NB4 (cell line): ENCODE measurements around the gene ALDH4A1.

ENCODE experiments used
- DNase-seq: peaks from one replicate; pipeline ENCODE4 v3.0.0; 2010; ENCODE audit warnings: low read depth
- H3K4me3 ChIP-seq: one replicate; pipeline ENCODE4 v1.5.1; 2011; ENCODE audit warnings: mild to moderate bottlenecking, low read depth, low read length, moderate library complexity
- MYC ChIP-seq: IDR thresholded peaks from 2 replicates; pipeline ENCODE4 v1.6.1; 2011; ENCODE audit warnings: low read depth, low read length
- POLR2A ChIP-seq: IDR thresholded peaks from 2 replicates; pipeline ENCODE4 v1.6.1; 2011; ENCODE audit warnings: mild to moderate bottlenecking; ENCODE audit not compliant: insufficient read length; ENCODE audit errors: extremely low read depth
- TF ChIP-seq, protein P1 (sequence below): IDR thresholded peaks from one replicate; pipeline ENCODE4 v1.5.1; 2012; ENCODE audit warnings: low read depth, low read length
- TF ChIP-seq, protein P2 (sequence below): IDR thresholded peaks from 2 replicates; pipeline ENCODE4 v1.6.1; 2011; ENCODE audit warnings: low read depth, low read length

Gene ALDH4A1

DNA sequence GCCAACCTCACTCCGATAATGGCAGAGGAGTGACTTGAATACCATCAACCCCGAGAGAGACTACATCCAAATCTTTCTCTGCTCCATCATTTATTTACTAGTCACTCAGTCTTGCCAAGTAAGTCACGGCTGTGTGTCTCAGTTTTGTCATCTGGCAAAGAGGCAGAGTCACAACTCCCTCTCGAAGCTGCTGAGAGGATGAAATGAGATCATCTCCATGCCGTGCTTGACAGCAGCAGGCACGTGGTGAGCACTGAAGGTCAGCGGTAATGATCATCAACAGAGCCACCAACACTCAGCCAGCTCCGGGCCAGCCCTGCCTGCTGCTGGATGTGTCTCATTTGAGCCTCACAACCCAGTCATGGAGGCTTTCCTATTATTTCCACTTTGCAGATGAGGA, 19.9 kb downstream of the ALDH4A1 start:
- TF ChIP-seq, protein P1, sequence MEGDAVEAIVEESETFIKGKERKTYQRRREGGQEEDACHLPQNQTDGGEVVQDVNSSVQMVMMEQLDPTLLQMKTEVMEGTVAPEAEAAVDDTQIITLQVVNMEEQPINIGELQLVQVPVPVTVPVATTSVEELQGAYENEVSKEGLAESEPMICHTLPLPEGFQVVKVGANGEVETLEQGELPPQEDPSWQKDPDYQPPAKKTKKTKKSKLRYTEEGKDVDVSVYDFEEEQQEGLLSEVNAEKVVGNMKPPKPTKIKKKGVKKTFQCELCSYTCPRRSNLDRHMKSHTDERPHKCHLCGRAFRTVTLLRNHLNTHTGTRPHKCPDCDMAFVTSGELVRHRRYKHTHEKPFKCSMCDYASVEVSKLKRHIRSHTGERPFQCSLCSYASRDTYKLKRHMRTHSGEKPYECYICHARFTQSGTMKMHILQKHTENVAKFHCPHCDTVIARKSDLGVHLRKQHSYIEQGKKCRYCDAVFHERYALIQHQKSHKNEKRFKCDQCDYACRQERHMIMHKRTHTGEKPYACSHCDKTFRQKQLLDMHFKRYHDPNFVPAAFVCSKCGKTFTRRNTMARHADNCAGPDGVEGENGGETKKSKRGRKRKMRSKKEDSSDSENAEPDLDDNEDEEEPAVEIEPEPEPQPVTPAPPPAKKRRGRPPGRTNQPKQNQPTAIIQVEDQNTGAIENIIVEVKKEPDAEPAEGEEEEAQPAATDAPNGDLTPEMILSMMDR: no peak
- H3K4me3 ChIP-seq: no peak overlapping the region
- no peak for DNase-seq

DNA sequence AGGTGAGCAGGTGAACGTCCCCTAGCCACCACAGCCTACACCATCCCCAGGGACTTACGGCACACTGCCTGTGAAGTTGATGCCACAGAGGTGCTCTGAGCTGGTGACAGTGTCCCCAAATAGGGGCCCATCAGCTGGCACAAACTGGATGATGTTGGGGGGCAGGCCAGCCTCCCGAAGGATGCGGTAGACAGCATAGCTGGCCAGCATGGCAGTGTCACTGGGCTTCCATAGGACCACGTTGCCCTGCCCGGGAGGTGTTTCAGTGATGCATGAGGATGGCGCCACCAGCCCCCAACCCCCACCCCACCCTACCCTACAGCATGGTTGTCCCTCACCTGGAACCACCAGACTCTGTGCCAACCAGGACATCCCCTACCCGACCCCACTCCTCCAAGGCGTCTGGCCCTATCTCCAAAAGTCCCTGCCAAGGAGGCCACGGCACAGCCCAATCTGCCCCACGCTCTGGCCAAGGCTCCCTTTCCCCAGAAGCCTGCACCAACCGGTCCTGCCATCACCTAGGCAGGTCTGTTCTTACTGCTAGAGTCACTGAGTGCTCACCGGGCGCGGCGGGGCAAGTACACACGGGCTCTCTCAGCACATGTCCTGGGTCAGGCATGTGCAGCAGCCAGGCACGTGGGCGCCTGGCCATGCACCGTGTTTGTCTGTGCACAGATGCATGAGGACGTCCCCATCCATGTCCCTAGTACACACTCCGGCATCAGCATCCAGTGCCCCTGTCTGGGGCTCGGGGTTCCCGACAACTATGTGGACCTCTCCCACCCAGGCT, 20.5 kb downstream of the ALDH4A1 start:
- TF ChIP-seq POLR2A (no peak), MYC (no peak)
- TF ChIP-seq, protein P2, sequence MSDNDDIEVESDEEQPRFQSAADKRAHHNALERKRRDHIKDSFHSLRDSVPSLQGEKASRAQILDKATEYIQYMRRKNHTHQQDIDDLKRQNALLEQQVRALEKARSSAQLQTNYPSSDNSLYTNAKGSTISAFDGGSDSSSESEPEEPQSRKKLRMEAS: no peak
- TF ChIP-seq, protein P1: no peak

DNA sequence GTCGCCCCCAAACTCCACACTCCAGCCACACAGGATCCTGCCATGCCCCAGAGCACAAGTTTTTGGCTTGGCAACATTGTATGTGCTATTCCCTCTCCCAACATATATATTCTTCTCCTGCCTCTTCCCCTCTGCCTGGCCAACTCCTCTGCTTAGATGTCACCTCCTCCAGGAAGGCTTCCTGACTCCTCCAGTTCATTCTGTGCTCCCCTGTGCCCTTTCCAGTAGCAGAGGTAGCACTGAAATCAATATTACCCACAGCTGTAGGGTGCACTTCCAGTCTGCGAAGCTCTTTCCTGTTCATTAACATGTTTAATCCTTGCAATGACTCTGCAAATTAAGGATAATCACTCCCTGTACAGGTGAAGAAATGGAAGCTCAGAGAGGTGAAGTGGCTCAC, 21.2 kb downstream of the ALDH4A1 start:
- no peak for DNase-seq
- H3K4me3 ChIP-seq: no peak overlapping the region
- no peak for TF ChIP-seq POLR2A
- no peak for TF ChIP-seq MYC
- TF ChIP-seq, protein P2: no peak

More for the DNA sequence above, 20.5 kb downstream of the ALDH4A1 start:
- H3K4me3 ChIP-seq: no peak overlapping the region
- no peak for DNase-seq

DNA sequence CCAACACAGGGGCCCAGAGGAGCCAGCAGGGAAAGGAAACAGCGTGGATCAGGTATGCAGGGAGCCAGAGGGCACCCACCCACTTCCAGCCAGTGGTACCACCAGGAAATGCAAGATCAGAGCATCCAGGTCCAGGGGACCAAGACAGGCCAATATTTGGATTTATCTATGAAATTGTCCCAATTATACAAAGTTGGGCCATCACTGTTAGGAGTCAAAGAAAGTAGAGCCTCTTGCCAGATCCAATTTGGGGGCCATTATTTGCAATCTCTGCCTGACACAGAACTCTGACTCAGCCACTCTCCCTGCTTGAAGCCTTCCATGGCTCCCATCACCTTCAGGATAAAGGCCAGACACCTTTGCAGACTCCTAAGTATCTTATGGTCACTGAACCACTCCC, 21.8 kb downstream of the ALDH4A1 start:
- no peak overlapping the region for H3K4me3 ChIP-seq
- TF ChIP-seq, protein P1: no peak
- TF ChIP-seq, protein P2: no peak
- TF ChIP-seq POLR2A (no peak), MYC (no peak)
- no peak for DNase-seq

DNA sequence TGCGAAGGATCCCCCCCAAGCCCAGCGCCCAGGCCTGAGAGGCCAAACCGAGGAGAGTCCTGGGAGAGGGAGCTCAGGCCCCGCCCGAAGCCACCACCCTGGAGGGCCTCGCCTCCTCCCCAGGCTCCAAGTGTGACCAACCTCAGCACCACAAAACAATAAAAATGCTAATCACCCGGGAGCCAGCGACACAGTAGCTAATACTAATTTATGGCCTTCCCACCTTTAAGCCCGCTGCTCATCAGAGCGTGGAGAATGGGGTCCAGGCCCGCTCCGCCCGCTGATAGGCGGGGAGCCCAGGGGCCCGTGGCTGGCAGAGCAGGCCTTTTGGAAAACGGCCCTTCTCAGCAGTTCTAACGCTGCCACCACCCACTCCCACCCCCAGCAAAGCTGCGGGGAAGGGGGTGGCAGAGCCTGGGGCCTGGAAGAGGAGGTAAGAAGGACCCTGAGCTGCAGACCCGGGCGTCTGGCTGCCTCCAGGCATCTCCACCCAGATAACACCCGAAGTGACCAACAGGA, 22.5 kb downstream of the ALDH4A1 start:
- TF ChIP-seq, protein P2: no peak
- no peak for TF ChIP-seq MYC
- no peak for TF ChIP-seq POLR2A
- TF ChIP-seq, protein P1: no peak
- no peak overlapping the region for H3K4me3 ChIP-seq
- no peak for DNase-seq

DNA sequence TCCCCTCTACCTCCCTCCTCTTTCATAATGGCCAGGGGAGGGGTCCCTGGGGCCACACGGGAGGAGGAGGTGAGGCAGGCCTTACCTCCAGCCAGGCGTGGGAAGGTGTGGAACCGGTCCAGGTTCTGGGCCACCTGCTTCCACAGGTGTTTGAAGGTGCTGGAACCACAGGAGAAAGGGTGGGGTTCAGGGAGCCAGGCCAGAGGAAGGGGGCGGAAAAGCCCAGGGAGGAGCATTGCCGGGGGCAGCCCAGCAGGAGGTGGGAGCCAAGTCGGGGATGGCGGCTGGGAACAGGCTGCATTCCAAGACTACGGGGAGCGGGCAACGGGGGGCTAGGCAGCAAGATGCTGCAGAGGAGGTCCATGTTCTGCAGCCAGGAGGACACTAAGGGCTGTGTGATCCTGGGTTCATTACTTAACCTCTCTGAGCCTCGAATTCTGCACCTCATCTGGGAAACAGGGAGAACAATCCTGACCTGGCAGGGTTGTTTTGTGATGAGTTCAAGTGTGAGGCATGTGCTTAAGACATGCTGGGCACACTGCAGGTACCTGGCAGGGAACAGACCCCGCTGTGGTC, 23.1 kb downstream of the ALDH4A1 start:
- H3K4me3 ChIP-seq: no peak overlapping the region
- DNase-seq: no peak
- TF ChIP-seq MYC (no peak), POLR2A (no peak)
- TF ChIP-seq, protein P1: no peak
- TF ChIP-seq, protein P2: no peak
